Muscle of arm (tissue), 12 donors: ENCODE measurements around the gene PLXNB1. TPM values are rescaled to one million over a fixed set of nuclear protein-coding genes. Genes with fewer than 3 reads are reported as not detected.
"Not testable (repeated sequence)": the region's sequence is repeated elsewhere in the genome, so short reads cannot be mapped to it uniquely, and the experiment has no call there.

Experiments used
- DNase-seq: peaks from one replicate; pipeline ENCODE4 v3.0.0-alpha.2; 2013
- polyA plus RNA-seq, 12 donors: library from polyadenylated mRNA; unstranded; fragments of 120-200 nt; gene quantifications; one replicate each; pipeline ENCODE4 v1.2.1, GENCODE V29; 2013; ENCODE audit not compliant: insufficient read length in 12 of 12

PLXNB1 gene
- polyA plus RNA-seq, 12 donors: 14.8 to 58.1 (median 21.6) TPM; not detected in 1

GRCh38 chr3:48407542-48408099, 22.3 kb downstream of the PLXNB1 start:
- DNase-seq: no peak

- no peak for DNase-seq
Measured at GRCh38 chr3:48406443-48407431, 23.1 kb downstream of the PLXNB1 start.

GRCh38 chr3:48405971-48406370, 23.9 kb downstream of the PLXNB1 start:
- no peak for DNase-seq

- no peak for DNase-seq
Measured at GRCh38 chr3:48405343-48405881, 24.5 kb downstream of the PLXNB1 start.

- DNase-seq: no peak
Measured at GRCh38 chr3:48404440-48405342, 25.2 kb downstream of the PLXNB1 start.

- no peak for DNase-seq
Measured at GRCh38 chr3:48403533-48404439, 26.1 kb downstream of the PLXNB1 start.

GRCh38 chr3:48402907-48403306, 27.0 kb downstream of the PLXNB1 start:
- no peak for DNase-seq

GRCh38 chr3:48402281-48402732, 27.6 kb downstream of the PLXNB1 start:
- DNase-seq: peak; percentile 27

- not testable (repeated sequence) for DNase-seq
Measured at GRCh38 chr3:48401434-48401901, 28.4 kb downstream of the PLXNB1 start.

GRCh38 chr3:48400824-48401433, 29.0 kb downstream of the PLXNB1 start:
- peak; percentile 41 for DNase-seq

- no peak for DNase-seq
Measured at GRCh38 chr3:48399387-48400172, 30.3 kb downstream of the PLXNB1 start.

- DNase-seq: no peak
Measured at GRCh38 chr3:48398701-48399386, 31.0 kb downstream of the PLXNB1 start.

- no peak for DNase-seq
Measured at GRCh38 chr3:48397767-48398681, 31.9 kb downstream of the PLXNB1 start.

- no peak for DNase-seq
Measured at GRCh38 chr3:48395714-48396113, 34.2 kb downstream of the PLXNB1 start.

GRCh38 chr3:48394391-48394790, 35.5 kb downstream of the PLXNB1 start:
- no peak for DNase-seq

GRCh38 chr3:48388966-48389365, 40.9 kb downstream of the PLXNB1 start:
- DNase-seq: no peak

- no peak for DNase-seq
Measured at GRCh38 chr3:48387634-48388033, 42.3 kb downstream of the PLXNB1 start.
